Measurements from ENCODE around the gene ZSCAN26. TPM values are rescaled to one million over a fixed set of nuclear protein-coding genes. Genes with fewer than 3 reads are reported as not detected.
A peak's percentile ranks its signal among the peaks of the same experiment; 100 is the strongest.

ZSCAN26 gene
- total RNA-seq, 1 donor from 2014 or later: 40.5 TPM

GRCh38 chr6:28226460-28226859, 40.5 kb upstream of the ZSCAN26 start:
- Mint-ChIP-seq H3K4me3 (peak overlapping the region; percentile 97), H3K27me3 (ENCODE audit: insufficient read depth, low read depth) (peaks cover 4% of the 10 kb centered on the region), H3K27ac (no peak overlapping the region), H3K4me1 (peaks cover 10% of the 10 kb centered on the region), H3K9me3 (no peaks in the 10 kb centered on the region), H3K36me3 (peaks cover 33% of the 10 kb centered on the region)
- no peaks in the 10 kb centered on the region for H3F3A ChIP-seq (ENCODE audit: low read depth)
- no peaks in the 10 kb centered on the region for H4K20me1 ChIP-seq (ENCODE audit: low read depth)
- TF ChIP-seq EZH2 (IDR thresholded peaks at IDR 0.05): no peak
- no peak for TF ChIP-seq CTCF (IDR thresholded peaks at IDR 0.05)
- no peak for TF ChIP-seq EZH2phosphoT487 (IDR thresholded peaks at IDR 0.05)
- peak overlapping the region; percentile 84 for H3K4me2 ChIP-seq
- H3K4me1 ChIP-seq: peaks cover 6% of the 10 kb centered on the region
- peaks cover 29% of the 10 kb centered on the region for H3K79me2 ChIP-seq (ENCODE audit: low read depth)
- H3K27me3 ChIP-seq: peaks cover 30% of the 10 kb centered on the region
- no peak overlapping the region for H2AFZ ChIP-seq (replicated peaks)
- no peaks in the 10 kb centered on the region for H3K9me3 ChIP-seq (ENCODE audit: low read depth)
- H3K36me3 ChIP-seq: peaks cover 22% of the 10 kb centered on the region
- no peak overlapping the region for H3K9ac ChIP-seq
- no peak overlapping the region for H3K27ac ChIP-seq
- DNase-seq (ENCODE audit: low spot score): no peak
- H3K4me3 ChIP-seq: peak overlapping the region; percentile 93

GRCh38 chr6:28232785-28233184, 34.2 kb upstream of the ZSCAN26 start:
- Histone ChIP-seq H3K9ac (no peak overlapping the region), H3F3A (ENCODE audit: low read depth) (no peaks in the 10 kb centered on the region), H3K4me1 (no peaks in the 10 kb centered on the region), H2AFZ (replicated peaks) (no peak overlapping the region), H3K79me2 (ENCODE audit: low read depth) (peaks cover 6% of the 10 kb centered on the region), H4K20me1 (ENCODE audit: low read depth) (peaks cover 6% of the 10 kb centered on the region), H3K27ac (no peak overlapping the region), H3K36me3 (peaks cover 28% of the 10 kb centered on the region), H3K4me3 (no peak overlapping the region), H3K9me3 (ENCODE audit: low read depth) (no peaks in the 10 kb centered on the region), H3K4me2 (no peak overlapping the region), H3K27me3 (no peaks in the 10 kb centered on the region)
- no peak overlapping the region for H3K4me3 Mint-ChIP-seq
- no peak overlapping the region for H3K27ac Mint-ChIP-seq
- TF ChIP-seq EZH2 (IDR thresholded peaks at IDR 0.05) (no peak), EZH2phosphoT487 (IDR thresholded peaks at IDR 0.05) (no peak), CTCF (IDR thresholded peaks at IDR 0.05) (no peak)
- H3K27me3 Mint-ChIP-seq (ENCODE audit: insufficient read depth, low read depth): no peaks in the 10 kb centered on the region
- H3K9me3 Mint-ChIP-seq: no peaks in the 10 kb centered on the region
- H3K4me1 Mint-ChIP-seq: no peaks in the 10 kb centered on the region
- no peak for DNase-seq (ENCODE audit: low spot score)
- peaks cover 56% of the 10 kb centered on the region for H3K36me3 Mint-ChIP-seq

GRCh38 chr6:28235912-28236452, 31.0 kb upstream of the ZSCAN26 start:
- Histone ChIP-seq H3F3A (ENCODE audit: low read depth) (no peaks in the 10 kb centered on the region), H3K27ac (no peak overlapping the region), H2AFZ (replicated peaks) (no peak overlapping the region), H3K9ac (no peak overlapping the region), H3K79me2 (ENCODE audit: low read depth) (no peaks in the 10 kb centered on the region), H3K9me3 (ENCODE audit: low read depth) (no peaks in the 10 kb centered on the region), H4K20me1 (ENCODE audit: low read depth) (peaks cover 6% of the 10 kb centered on the region), H3K4me1 (no peaks in the 10 kb centered on the region), H3K4me2 (peak overlapping the region; percentile 18), H3K36me3 (peaks cover 9% of the 10 kb centered on the region), H3K4me3 (no peak overlapping the region), H3K27me3 (no peaks in the 10 kb centered on the region)
- peak; percentile 15 for DNase-seq (ENCODE audit: low spot score)
- TF ChIP-seq EZH2phosphoT487 (IDR thresholded peaks at IDR 0.05) (no peak), CTCF (IDR thresholded peaks at IDR 0.05) (no peak), EZH2 (IDR thresholded peaks at IDR 0.05) (no peak)
- H3K27me3 Mint-ChIP-seq (ENCODE audit: insufficient read depth, low read depth): no peaks in the 10 kb centered on the region
- no peak overlapping the region for H3K27ac Mint-ChIP-seq
- H3K4me3 Mint-ChIP-seq: no peak overlapping the region
- H3K9me3 Mint-ChIP-seq: no peaks in the 10 kb centered on the region
- peaks cover 43% of the 10 kb centered on the region for H3K36me3 Mint-ChIP-seq
- no peaks in the 10 kb centered on the region for H3K4me1 Mint-ChIP-seq

All from neural progenitor cell (in vitro differentiated cells).